WTC11 (cell line): Measurements from ENCODE around the gene NCKAP5. TPM values are rescaled to one million over a fixed set of nuclear protein-coding genes. Genes with fewer than 3 reads are reported as not detected.
"Not testable (repeated sequence)": the region's sequence is repeated elsewhere in the genome, so short reads cannot be mapped to it uniquely, and the experiment has no call there.

ENCODE experiments used
- ATAC-seq: fragments of 200-7000 bp; cut with Tn5 transposase; 2 replicates; pipeline ENCODE4 v1.10.0; 2021; ENCODE audit warnings: mild to moderate bottlenecking, moderate library complexity
- CTCF ChIA-PET: fragments of 300-600 bp; sonication (Branson Sonifier 250); formaldehyde crosslinking; loops from one replicate; lab custom pipeline; 2021; ENCODE audit warnings: antibody characterized with exemption; lab: Charles Lee
- POLR2A ChIA-PET: fragments of 350-600 bp; sonication (Branson Sonifier 250); formaldehyde crosslinking; loops from one replicate; lab custom pipeline; 2021; ENCODE audit warnings: antibody characterized with exemption; lab: Charles Lee
- DNase-seq: peaks from one replicate; pipeline ENCODE4 v3.0.0; 2021; ENCODE audit warnings: low spot score
- H3K27ac Mint-ChIP-seq: 2 replicates; pipeline ENCODE4 v1.8.0; 2021; ENCODE audit warnings: mixed read lengths
- H3K27me3 Mint-ChIP-seq: 2 replicates; pipeline ENCODE4 v1.8.0; 2021; ENCODE audit warnings: low read depth, mild to moderate bottlenecking, moderate library complexity, mixed read lengths
- H3K36me3 Mint-ChIP-seq: 2 replicates; pipeline ENCODE4 v1.8.0; 2021; ENCODE audit warnings: mixed read lengths
- H3K4me1 Mint-ChIP-seq: 2 replicates; pipeline ENCODE4 v1.8.0; 2022; ENCODE audit warnings: mixed read lengths
- H3K4me3 Mint-ChIP-seq: 2 replicates; pipeline ENCODE4 v1.8.0; 2021; ENCODE audit warnings: mild to moderate bottlenecking, moderate library complexity, mixed read lengths
- H3K9me3 Mint-ChIP-seq: 2 replicates; pipeline ENCODE4 v1.8.0; 2021; ENCODE audit warnings: mixed read lengths
- CREB1 ChIP-seq: sonication (generic); formaldehyde crosslinking; IDR thresholded peaks from 2 replicates; pipeline ENCODE4 v1.8.0; 2023; ENCODE audit warnings: mild to moderate bottlenecking, missing genetic modification reagents
- CREM ChIP-seq: sonication (generic); formaldehyde crosslinking; IDR thresholded peaks from 2 replicates; pipeline ENCODE4 v1.8.1; 2022; ENCODE audit warnings: mild to moderate bottlenecking, missing genetic modification reagents, moderate library complexity
- GRHL2 ChIP-seq: fragments of 250-450 bp; sonication (Bioruptor Pico); IDR thresholded peaks from 2 replicates; pipeline ENCODE4 v1.8.0; 2022; ENCODE audit warnings: mild to moderate bottlenecking, moderate library complexity; ENCODE audit not compliant: insufficient replicate concordance, severe bottlenecking
- IRF2 ChIP-seq: sonication (generic); formaldehyde crosslinking; IDR thresholded peaks from 2 replicates; pipeline ENCODE4 v1.8.0; 2022; ENCODE audit warnings: low read depth, missing genetic modification reagents, borderline replicate concordance
- NR2C2 ChIP-seq: sonication (generic); formaldehyde crosslinking; IDR thresholded peaks from 2 replicates; pipeline ENCODE4 v1.8.0; 2022; ENCODE audit warnings: mild to moderate bottlenecking, missing genetic modification reagents
- RELA ChIP-seq: sonication (generic); formaldehyde crosslinking; IDR thresholded peaks from 2 replicates; pipeline ENCODE4 v1.8.1; 2022; ENCODE audit warnings: missing genetic modification reagents, mild to moderate bottlenecking, borderline replicate concordance
- TCF7 ChIP-seq: sonication (generic); formaldehyde crosslinking; IDR thresholded peaks from 2 replicates; pipeline ENCODE4 v1.8.0; 2022; ENCODE audit warnings: mild to moderate bottlenecking, low read depth, missing genetic modification reagents, moderate library complexity
- TP53 ChIP-seq: sonication (generic); formaldehyde crosslinking; IDR thresholded peaks from 2 replicates; pipeline ENCODE4 v1.8.1; 2023; ENCODE audit warnings: mild to moderate bottlenecking, missing genetic modification reagents
- ZNF219 ChIP-seq: sonication (generic); formaldehyde crosslinking; IDR thresholded peaks from 2 replicates; pipeline ENCODE4 v1.8.0; 2023; ENCODE audit warnings: missing genetic modification reagents, mild to moderate bottlenecking, borderline replicate concordance
- ZNF423 ChIP-seq: fragments of 250-450 bp; sonication (Bioruptor Pico); IDR thresholded peaks from 2 replicates; pipeline ENCODE4 v2.1.2; 2022; ENCODE audit warnings: mild to moderate bottlenecking, moderate library complexity
- total RNA-seq: library from RNA; stranded (reverse); gene quantifications from 3 replicates; pipeline ENCODE4 v1.2.3, GENCODE V29; 2021
- TF ChIP-seq, protein P1 (sequence below): sonication (generic); formaldehyde crosslinking; IDR thresholded peaks from 2 replicates; pipeline ENCODE4 v1.8.0; 2022; ENCODE audit warnings: mild to moderate bottlenecking, missing genetic modification reagents
- TF ChIP-seq, protein P2 (sequence below): sonication (generic); formaldehyde crosslinking; conservative IDR thresholded peaks from 2 replicates; pipeline ENCODE4 v1.8.1; 2023; ENCODE audit warnings: mild to moderate bottlenecking, low read depth, missing genetic modification reagents, moderate library complexity
- TF ChIP-seq, protein P3 (sequence below): sonication (generic); formaldehyde crosslinking; IDR thresholded peaks from 2 replicates; pipeline ENCODE4 v1.8.0; 2023; ENCODE audit warnings: mild to moderate bottlenecking, missing genetic modification reagents
- TF ChIP-seq, protein P4 (sequence below): sonication (generic); formaldehyde crosslinking; IDR thresholded peaks from 2 replicates; pipeline ENCODE4 v1.8.1; 2022; ENCODE audit warnings: low read depth, mild to moderate bottlenecking, moderate library complexity, missing genetic modification reagents, borderline replicate concordance
- TF ChIP-seq, protein P5 (sequence below): sonication (generic); formaldehyde crosslinking; IDR thresholded peaks from 2 replicates; pipeline ENCODE4 v1.8.0; 2023; ENCODE audit warnings: missing genetic modification reagents, mild to moderate bottlenecking, borderline replicate concordance
- TF ChIP-seq, protein P6 (sequence below): fragments of 250-450 bp; sonication (Bioruptor Pico); IDR thresholded peaks from 2 replicates; pipeline ENCODE4 v1.9.0; 2021; ENCODE audit warnings: mild to moderate bottlenecking, borderline replicate concordance

Gene NCKAP5
- total RNA-seq, 1 experiment from 2014 or later: 0.55 TPM

DNA sequence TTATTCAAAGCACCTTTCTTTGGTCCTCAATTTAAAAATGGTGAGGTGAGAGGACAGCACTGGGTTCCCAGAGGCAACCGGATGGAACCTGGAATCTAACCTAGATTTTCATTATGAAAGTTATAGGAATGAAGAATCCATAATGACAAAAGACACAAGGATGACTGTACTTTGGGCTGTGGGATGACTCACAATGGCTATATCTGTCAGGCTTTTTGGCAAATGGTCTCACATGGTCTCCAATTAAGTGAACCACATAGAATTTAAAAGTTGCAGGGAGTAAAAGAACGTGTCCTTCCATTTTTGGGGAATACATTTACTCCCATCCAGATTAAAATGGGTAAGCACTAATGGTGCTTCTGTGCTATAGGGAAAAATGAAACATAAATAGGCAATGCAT is 866.5 kb downstream of the NCKAP5 start:
- POLR2A ChIA-PET: no interaction called here
- no peak overlapping the region for H3K27ac Mint-ChIP-seq
- TF ChIP-seq, protein P1, sequence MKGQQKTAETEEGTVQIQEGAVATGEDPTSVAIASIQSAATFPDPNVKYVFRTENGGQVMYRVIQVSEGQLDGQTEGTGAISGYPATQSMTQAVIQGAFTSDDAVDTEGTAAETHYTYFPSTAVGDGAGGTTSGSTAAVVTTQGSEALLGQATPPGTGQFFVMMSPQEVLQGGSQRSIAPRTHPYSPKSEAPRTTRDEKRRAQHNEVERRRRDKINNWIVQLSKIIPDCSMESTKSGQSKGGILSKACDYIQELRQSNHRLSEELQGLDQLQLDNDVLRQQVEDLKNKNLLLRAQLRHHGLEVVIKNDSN (CRISPR knock-in tag): no peak
- TF ChIP-seq, protein P2, sequence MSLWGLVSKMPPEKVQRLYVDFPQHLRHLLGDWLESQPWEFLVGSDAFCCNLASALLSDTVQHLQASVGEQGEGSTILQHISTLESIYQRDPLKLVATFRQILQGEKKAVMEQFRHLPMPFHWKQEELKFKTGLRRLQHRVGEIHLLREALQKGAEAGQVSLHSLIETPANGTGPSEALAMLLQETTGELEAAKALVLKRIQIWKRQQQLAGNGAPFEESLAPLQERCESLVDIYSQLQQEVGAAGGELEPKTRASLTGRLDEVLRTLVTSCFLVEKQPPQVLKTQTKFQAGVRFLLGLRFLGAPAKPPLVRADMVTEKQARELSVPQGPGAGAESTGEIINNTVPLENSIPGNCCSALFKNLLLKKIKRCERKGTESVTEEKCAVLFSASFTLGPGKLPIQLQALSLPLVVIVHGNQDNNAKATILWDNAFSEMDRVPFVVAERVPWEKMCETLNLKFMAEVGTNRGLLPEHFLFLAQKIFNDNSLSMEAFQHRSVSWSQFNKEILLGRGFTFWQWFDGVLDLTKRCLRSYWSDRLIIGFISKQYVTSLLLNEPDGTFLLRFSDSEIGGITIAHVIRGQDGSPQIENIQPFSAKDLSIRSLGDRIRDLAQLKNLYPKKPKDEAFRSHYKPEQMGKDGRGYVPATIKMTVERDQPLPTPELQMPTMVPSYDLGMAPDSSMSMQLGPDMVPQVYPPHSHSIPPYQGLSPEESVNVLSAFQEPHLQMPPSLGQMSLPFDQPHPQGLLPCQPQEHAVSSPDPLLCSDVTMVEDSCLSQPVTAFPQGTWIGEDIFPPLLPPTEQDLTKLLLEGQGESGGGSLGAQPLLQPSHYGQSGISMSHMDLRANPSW (CRISPR knock-in tag): no peak
- TF ChIP-seq, protein P3, sequence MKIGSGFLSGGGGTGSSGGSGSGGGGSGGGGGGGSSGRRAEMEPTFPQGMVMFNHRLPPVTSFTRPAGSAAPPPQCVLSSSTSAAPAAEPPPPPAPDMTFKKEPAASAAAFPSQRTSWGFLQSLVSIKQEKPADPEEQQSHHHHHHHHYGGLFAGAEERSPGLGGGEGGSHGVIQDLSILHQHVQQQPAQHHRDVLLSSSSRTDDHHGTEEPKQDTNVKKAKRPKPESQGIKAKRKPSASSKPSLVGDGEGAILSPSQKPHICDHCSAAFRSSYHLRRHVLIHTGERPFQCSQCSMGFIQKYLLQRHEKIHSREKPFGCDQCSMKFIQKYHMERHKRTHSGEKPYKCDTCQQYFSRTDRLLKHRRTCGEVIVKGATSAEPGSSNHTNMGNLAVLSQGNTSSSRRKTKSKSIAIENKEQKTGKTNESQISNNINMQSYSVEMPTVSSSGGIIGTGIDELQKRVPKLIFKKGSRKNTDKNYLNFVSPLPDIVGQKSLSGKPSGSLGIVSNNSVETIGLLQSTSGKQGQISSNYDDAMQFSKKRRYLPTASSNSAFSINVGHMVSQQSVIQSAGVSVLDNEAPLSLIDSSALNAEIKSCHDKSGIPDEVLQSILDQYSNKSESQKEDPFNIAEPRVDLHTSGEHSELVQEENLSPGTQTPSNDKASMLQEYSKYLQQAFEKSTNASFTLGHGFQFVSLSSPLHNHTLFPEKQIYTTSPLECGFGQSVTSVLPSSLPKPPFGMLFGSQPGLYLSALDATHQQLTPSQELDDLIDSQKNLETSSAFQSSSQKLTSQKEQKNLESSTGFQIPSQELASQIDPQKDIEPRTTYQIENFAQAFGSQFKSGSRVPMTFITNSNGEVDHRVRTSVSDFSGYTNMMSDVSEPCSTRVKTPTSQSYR (CRISPR knock-in tag): no peak
- TF ChIP-seq CREM (CRISPR knock-in tag) (no peak), TCF7 (CRISPR knock-in tag) (no peak), GRHL2 (CRISPR knock-in tag) (no peak), RELA (CRISPR knock-in tag) (no peak), NR2C2 (CRISPR knock-in tag) (no peak), TP53 (no peak), ZNF423 (CRISPR knock-in tag) (no peak), CREB1 (CRISPR knock-in tag) (no peak), ZNF219 (CRISPR knock-in tag) (no peak), IRF2 (no peak)
- TF ChIP-seq, protein P4, sequence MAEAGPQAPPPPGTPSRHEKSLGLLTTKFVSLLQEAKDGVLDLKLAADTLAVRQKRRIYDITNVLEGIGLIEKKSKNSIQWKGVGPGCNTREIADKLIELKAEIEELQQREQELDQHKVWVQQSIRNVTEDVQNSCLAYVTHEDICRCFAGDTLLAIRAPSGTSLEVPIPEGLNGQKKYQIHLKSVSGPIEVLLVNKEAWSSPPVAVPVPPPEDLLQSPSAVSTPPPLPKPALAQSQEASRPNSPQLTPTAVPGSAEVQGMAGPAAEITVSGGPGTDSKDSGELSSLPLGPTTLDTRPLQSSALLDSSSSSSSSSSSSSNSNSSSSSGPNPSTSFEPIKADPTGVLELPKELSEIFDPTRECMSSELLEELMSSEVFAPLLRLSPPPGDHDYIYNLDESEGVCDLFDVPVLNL (CRISPR knock-in tag): no peak
- TF ChIP-seq, protein P5, sequence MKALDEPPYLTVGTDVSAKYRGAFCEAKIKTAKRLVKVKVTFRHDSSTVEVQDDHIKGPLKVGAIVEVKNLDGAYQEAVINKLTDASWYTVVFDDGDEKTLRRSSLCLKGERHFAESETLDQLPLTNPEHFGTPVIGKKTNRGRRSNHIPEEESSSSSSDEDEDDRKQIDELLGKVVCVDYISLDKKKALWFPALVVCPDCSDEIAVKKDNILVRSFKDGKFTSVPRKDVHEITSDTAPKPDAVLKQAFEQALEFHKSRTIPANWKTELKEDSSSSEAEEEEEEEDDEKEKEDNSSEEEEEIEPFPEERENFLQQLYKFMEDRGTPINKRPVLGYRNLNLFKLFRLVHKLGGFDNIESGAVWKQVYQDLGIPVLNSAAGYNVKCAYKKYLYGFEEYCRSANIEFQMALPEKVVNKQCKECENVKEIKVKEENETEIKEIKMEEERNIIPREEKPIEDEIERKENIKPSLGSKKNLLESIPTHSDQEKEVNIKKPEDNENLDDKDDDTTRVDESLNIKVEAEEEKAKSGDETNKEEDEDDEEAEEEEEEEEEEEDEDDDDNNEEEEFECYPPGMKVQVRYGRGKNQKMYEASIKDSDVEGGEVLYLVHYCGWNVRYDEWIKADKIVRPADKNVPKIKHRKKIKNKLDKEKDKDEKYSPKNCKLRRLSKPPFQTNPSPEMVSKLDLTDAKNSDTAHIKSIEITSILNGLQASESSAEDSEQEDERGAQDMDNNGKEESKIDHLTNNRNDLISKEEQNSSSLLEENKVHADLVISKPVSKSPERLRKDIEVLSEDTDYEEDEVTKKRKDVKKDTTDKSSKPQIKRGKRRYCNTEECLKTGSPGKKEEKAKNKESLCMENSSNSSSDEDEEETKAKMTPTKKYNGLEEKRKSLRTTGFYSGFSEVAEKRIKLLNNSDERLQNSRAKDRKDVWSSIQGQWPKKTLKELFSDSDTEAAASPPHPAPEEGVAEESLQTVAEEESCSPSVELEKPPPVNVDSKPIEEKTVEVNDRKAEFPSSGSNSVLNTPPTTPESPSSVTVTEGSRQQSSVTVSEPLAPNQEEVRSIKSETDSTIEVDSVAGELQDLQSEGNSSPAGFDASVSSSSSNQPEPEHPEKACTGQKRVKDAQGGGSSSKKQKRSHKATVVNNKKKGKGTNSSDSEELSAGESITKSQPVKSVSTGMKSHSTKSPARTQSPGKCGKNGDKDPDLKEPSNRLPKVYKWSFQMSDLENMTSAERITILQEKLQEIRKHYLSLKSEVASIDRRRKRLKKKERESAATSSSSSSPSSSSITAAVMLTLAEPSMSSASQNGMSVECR (CRISPR knock-in tag): no peak
- TF ChIP-seq, protein P6, sequence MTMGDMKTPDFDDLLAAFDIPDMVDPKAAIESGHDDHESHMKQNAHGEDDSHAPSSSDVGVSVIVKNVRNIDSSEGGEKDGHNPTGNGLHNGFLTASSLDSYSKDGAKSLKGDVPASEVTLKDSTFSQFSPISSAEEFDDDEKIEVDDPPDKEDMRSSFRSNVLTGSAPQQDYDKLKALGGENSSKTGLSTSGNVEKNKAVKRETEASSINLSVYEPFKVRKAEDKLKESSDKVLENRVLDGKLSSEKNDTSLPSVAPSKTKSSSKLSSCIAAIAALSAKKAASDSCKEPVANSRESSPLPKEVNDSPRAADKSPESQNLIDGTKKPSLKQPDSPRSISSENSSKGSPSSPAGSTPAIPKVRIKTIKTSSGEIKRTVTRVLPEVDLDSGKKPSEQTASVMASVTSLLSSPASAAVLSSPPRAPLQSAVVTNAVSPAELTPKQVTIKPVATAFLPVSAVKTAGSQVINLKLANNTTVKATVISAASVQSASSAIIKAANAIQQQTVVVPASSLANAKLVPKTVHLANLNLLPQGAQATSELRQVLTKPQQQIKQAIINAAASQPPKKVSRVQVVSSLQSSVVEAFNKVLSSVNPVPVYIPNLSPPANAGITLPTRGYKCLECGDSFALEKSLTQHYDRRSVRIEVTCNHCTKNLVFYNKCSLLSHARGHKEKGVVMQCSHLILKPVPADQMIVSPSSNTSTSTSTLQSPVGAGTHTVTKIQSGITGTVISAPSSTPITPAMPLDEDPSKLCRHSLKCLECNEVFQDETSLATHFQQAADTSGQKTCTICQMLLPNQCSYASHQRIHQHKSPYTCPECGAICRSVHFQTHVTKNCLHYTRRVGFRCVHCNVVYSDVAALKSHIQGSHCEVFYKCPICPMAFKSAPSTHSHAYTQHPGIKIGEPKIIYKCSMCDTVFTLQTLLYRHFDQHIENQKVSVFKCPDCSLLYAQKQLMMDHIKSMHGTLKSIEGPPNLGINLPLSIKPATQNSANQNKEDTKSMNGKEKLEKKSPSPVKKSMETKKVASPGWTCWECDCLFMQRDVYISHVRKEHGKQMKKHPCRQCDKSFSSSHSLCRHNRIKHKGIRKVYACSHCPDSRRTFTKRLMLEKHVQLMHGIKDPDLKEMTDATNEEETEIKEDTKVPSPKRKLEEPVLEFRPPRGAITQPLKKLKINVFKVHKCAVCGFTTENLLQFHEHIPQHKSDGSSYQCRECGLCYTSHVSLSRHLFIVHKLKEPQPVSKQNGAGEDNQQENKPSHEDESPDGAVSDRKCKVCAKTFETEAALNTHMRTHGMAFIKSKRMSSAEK (CRISPR knock-in tag): no peak
- TF ChIP-seq, all 79 proteins: peak for 0
- DNase-seq (no peak), ATAC-seq (no peak)
- Mint-ChIP-seq H3K9me3 (no peaks in the 10 kb centered on the region), H3K4me1 (0 out of 2 replicates have a peak, but pooled peaks cover 2% of the 10 kb centered on the region), H3K4me3 (no peak overlapping the region), H3K27me3 (no peaks in the 10 kb centered on the region), H3K36me3 (no peaks in the 10 kb centered on the region)
- CTCF ChIA-PET: no interaction called here

DNA sequence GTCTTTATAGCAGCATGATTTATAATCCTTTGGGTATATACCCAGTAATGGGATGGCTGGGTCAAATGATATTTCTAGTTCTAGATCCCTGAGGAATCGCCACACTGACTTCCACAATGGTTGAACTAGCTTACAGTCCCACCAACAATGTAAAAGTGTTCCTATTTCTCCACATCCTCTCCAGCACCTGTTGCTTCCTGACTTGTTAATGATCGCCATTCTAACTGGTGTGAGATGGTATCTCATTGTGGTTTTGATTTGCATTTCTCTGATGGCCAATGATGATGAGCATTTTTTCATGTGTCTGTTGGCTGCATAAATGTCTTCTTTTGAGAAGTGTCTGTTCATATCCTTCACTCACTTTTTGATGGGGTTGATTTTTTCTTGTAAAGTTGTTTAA is 868.5 kb downstream of the NCKAP5 start:
- H3K36me3 Mint-ChIP-seq, H3K4me3 Mint-ChIP-seq, ATAC-seq, H3K27ac Mint-ChIP-seq, DNase-seq, CTCF ChIA-PET, POLR2A ChIA-PET, H3K27me3 Mint-ChIP-seq, H3K9me3 Mint-ChIP-seq: not testable (repeated sequence)
- H3K4me1 Mint-ChIP-seq: peaks cover 11% of the 10 kb centered on the region

DNA sequence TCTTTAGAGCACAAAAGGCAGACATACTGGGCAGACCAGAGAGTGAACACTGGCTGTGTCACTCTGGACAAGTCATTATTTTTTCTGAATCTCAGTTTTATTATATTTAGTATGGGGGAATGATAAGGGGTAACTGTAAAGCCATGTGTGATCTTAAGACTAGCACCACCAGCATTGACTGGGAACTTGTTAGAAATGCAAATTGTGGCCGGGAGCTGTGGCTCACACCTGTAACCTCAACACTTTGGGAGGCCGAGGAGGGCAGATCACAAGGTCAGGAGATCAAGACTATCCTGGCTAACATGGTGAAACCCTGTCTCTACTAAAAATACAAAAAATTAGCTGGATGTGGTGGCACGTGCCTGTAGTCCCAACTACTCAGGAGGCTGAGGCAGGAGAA is 869.9 kb downstream of the NCKAP5 start:
- POLR2A ChIA-PET, H3K4me3 Mint-ChIP-seq, ATAC-seq, DNase-seq, CTCF ChIA-PET, H3K27me3 Mint-ChIP-seq, H3K27ac Mint-ChIP-seq, H3K36me3 Mint-ChIP-seq, H3K9me3 Mint-ChIP-seq: not testable (repeated sequence)
- peaks cover 13% of the 10 kb centered on the region for H3K4me1 Mint-ChIP-seq
